ENCODE measurements around the gene MGAT4A.
"Not testable (repeated sequence)": the region's sequence is repeated elsewhere in the genome, so short reads cannot be mapped to it uniquely, and the experiment has no call there.

The MGAT4A gene

GRCh38 chr2:98601532-98602132, 129.3 kb downstream of the MGAT4A start:
- no peak for DNase-seq

DNA sequence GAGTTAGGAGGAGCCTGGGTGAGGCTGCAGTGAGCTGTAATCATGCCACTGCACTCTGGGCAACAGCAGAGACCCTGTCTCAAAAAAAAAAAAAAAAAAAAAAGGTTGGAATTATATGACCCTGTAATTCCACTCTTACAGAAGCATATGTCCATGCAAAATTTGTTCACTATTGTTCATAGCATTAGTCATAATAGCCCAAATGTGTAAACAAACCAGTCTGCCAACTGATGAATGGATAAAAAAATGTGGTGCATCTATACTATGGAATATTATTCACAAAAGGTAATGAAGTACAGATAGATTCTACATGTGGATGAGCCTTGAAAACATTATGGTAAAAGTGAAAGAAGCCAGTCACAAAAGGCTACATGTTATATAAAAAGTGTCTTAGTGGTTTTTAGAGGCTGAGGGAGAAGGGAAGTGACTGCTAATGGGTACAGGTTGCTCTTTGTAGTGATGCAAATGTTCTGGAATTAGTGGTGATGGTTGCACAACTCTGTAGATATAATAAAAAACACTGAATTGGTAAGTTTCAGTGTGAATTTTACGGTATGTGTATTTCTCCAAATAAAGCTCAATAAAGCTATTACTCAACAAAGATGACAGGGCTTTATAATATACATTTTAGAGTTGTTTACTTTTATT, 132.0 kb downstream of the MGAT4A start:
- DNase-seq = no peak

GRCh38 chr2:98594665-98595064, 136.3 kb downstream of the MGAT4A start:
- not testable (repeated sequence) for DNase-seq

- no peak for DNase-seq
These were observed 138.4 kb downstream of the MGAT4A start for GRCh38 chr2:98592565-98592964.

DNA sequence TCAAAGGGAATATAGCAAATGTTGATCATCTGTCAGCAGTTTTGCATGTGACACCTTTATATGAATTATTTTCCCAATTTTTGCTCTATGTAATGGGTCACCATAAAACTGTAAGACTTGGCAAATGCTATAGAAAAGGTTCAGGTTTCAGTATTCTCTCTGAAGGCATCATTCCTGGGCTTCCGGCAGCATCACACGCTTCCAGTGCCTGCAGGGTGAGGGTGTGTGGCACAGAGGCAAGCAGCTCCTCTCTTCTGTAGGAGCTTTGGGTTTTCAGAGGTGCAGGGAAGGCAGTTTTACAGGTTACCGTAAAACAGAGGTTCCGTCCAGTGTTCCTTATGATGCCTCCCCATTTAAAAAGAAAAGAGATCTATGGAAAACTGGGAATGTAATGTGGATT, 141.4 kb downstream of the MGAT4A start:
- DNase-seq = no peak

- DNase-seq = no peak
These were observed 142.0 kb downstream of the MGAT4A start for GRCh38 chr2:98588880-98589431.

GRCh38 chr2:98586551-98587140, 144.3 kb downstream of the MGAT4A start:
- DNase-seq = no peak

DNA sequence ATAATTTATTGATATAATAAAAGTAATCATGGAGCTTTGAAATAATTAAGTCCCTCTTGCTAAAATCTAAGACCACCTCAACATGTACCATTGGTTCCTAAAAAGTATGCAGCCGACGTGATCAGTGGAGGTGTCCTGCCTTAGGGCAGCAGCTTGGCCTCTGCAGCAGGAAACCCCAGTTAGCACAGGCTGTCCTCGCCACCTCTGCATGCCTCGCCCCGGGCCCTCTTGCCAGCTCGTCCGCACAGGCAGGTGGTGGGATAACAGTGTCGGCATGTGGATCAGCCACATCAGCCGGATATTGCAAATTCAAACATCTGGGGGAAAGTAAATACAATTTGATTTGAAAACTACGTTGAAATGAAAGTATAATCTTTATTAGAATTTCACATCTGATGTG, 145.5 kb downstream of the MGAT4A start:
- no peak for DNase-seq

- DNase-seq = no peak
These were observed 146.9 kb downstream of the MGAT4A start for GRCh38 chr2:98583816-98584618.

- DNase-seq = no peak
These were observed 147.7 kb downstream of the MGAT4A start for GRCh38 chr2:98583276-98583675.

- DNase-seq = no peak
These were observed 148.4 kb downstream of the MGAT4A start for GRCh38 chr2:98582523-98582922.

DNA sequence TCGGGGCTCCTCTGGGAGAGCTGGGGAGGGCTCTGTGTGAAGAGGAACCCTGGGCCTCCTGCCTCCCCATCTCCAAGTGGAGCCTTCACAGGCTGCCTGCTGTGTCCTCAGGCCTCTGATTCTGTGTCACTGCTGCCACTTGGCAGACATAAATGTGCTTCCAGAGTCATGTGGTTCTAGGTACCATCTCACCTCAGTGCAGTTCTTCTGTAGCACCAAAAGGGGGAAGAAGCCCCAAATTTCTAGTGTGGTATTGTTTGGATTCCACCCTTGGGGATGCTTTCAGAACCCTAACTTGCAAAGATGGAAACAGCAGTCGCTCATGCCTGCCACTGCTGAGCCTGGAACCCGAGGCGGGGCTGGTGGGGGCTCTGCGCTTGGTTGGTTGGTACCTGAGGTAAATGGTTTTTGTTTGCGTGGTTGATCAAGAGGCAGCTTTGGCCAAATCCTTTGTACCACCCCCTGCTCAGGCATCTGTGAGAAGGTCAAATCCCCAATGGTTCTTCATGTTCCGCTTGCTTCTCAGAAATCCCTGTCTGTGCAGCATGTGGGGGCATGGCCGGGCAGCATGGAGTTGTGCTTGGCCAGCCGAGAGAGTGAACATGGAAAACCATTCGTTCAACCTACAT, 150.2 kb downstream of the MGAT4A start:
- no peak for DNase-seq

- DNase-seq = no peak
These were observed 151.0 kb downstream of the MGAT4A start for GRCh38 chr2:98579926-98580325.

GRCh38 chr2:98578231-98578630, 152.7 kb downstream of the MGAT4A start:
- DNase-seq = no peak

GRCh38 chr2:98577313-98577712, 153.6 kb downstream of the MGAT4A start:
- no peak for DNase-seq

DNA sequence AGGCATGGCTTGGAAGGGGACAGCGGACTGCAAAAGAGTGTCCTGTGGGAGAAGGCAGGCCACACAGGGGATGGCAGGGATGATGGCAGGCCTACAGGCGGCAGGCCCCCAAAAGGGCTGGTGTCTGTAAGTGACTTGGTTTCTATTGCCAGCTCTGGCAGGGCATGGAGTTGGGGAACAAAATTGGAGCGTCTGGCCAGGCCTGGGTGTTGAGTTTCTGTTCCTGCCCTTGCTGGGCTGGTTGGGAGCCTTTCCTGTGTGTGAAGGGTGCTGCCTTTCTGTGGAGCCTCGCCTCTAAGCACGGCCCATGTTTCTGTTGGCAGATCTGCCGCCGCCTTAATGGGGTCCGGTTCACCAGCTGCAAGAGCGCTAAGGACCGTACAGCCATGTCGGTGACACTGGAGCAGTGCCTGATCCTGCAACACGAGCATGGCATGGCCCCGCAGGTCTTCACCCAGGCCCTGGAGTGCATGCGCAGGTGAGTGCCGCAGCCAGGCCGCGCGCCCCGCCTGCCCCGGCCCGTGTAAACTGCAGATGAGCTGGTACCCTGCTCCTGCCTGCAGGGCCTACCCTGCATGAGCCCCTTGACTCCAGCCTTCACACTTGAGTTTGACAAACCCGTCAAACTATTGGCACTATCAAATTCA, 154.1 kb downstream of the MGAT4A start:
- no peak for DNase-seq

- DNase-seq = no peak
These were observed 157.5 kb downstream of the MGAT4A start for GRCh38 chr2:98573426-98573825.

GRCh38 chr2:98572676-98573075, 158.3 kb downstream of the MGAT4A start:
- DNase-seq = no peak

- DNase-seq = no peak
These were observed 158.7 kb downstream of the MGAT4A start for GRCh38 chr2:98572211-98572610.

- no peak for DNase-seq
These were observed 159.1 kb downstream of the MGAT4A start for GRCh38 chr2:98571796-98572195.

- DNase-seq = no peak
These were observed 159.7 kb downstream of the MGAT4A start for GRCh38 chr2:98571121-98571701.

DNA sequence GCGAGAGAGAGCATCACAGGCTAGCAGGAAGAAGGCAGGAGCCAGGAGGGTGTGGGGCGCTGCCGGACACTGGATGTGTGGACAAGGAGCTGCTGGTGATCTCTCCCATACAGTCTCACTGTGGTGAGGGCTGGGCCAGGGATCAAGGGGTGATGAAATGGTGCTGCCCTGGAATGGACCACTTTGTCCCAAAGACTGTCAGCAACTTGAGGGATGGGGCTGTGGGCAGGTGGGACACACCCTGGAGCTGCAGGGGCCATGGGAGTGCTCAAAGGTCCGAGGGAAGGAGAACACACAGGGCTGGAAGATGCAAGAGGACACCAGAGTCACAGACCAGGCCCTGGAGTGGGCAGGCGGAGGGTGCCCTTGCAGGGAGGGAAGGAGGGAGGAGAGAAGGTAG, 160.6 kb downstream of the MGAT4A start:
- no peak for DNase-seq

Data from T-helper 9 cell (primary cell).